MCF 10A (cell line): ENCODE measurements around the gene RAB3IP. TPM values are rescaled to one million over a fixed set of nuclear protein-coding genes. Genes with fewer than 3 reads are reported as not detected.
"Not testable (repeated sequence)": the region's sequence is repeated elsewhere in the genome, so short reads cannot be mapped to it uniquely, and the experiment has no call there.

Source experiments
- BruUV-seq: library from RNA; stranded (reverse); fragments of 400-500 nt; replicated peaks from 2 replicates; lab custom pipeline; 2021; lab: Mats Ljungman, UMichigan
- CTCF ChIA-PET: fragments of 300-600 bp; sonication (Branson Sonifier 250); formaldehyde crosslinking; extraction: SDS; loops from one replicate; lab custom pipeline; 2021; ENCODE audit warnings: antibody characterized with exemption, inconsistent platforms; lab: Yijun Ruan, JAX
- POLR2A ChIA-PET: fragments of 300-600, 350-650 bp; sonication (Branson Sonifier 250); formaldehyde crosslinking; extraction: SDS; loops from one replicate; lab custom pipeline; 2020; ENCODE audit warnings: antibody characterized with exemption, inconsistent platforms; lab: Yijun Ruan, JAX
- DNase-seq: peaks from one replicate; pipeline ENCODE4 v3.0.0-alpha.2; 2018; ENCODE audit not compliant: unreplicated experiment
- H3K27ac Mint-ChIP-seq: one replicate; pipeline ENCODE4 v1.8.0; 2022; ENCODE audit warnings: mild to moderate bottlenecking, low read depth, mixed read lengths; ENCODE audit not compliant: unreplicated experiment
- H3K27me3 Mint-ChIP-seq: one replicate; pipeline ENCODE4 v1.8.0; 2022; ENCODE audit warnings: mixed read lengths; ENCODE audit not compliant: insufficient read depth, unreplicated experiment
- H3K36me3 Mint-ChIP-seq: one replicate; pipeline ENCODE4 v1.8.0; 2022; ENCODE audit warnings: mild to moderate bottlenecking, moderate library complexity, mixed read lengths; ENCODE audit not compliant: insufficient read depth, unreplicated experiment
- H3K4me1 Mint-ChIP-seq: one replicate; pipeline ENCODE4 v1.8.0; 2022; ENCODE audit warnings: mixed read lengths; ENCODE audit not compliant: insufficient read depth, unreplicated experiment
- H3K4me3 Mint-ChIP-seq: one replicate; pipeline ENCODE4 v1.8.0; 2022; ENCODE audit warnings: mild to moderate bottlenecking, moderate library complexity, mixed read lengths; ENCODE audit not compliant: unreplicated experiment
- H3K9me3 Mint-ChIP-seq: one replicate; pipeline ENCODE4 v1.8.0; 2022; ENCODE audit warnings: mixed read lengths; ENCODE audit not compliant: unreplicated experiment
- intact Hi-C: fragments of 100-400 bp; cut with micrococcal nuclease; formaldehyde crosslinking; loops from 2 replicates; pipeline ENCODE4 v1.14.1; 2022
- total RNA-seq: library from RNA; stranded (reverse); gene quantifications from 2 replicates; pipeline ENCODE4 v1.2.3, GENCODE V29; 2022
- TF ChIP-seq, protein P1 (sequence below): fragments of 200-600 bp; IDR thresholded peaks from one replicate; pipeline ENCODE4 v1.8.0; 2022; ENCODE audit warnings: antibody characterized with exemption, mild to moderate bottlenecking; ENCODE audit not compliant: unreplicated experiment

RAB3IP gene
- total RNA-seq, 1 experiment from 2014 or later, result 31.5 TPM

DNA sequence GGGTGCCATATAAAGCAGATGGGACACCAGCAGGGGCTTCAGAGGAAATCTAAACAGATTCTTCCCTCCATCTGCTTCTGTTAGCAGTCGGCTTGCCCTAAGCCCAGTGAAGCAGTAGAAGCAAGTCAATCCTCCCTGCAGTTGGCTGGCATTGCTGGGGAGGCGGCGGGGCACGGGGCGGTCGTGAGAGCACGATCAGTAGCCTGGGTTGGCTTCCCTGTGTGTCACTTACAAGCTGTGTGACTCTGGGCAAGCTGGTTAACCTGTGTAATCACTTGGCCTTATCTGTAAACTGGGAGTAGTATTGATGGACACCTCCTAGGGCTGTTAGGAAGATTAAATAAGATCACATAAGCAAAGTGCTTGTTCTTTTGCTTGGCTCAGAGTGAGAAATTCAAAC, 105.8 kb downstream of the RAB3IP start:
- POLR2A ChIA-PET, result no interaction called here
- Mint-ChIP-seq H3K27me3 (no peaks in the 10 kb centered on the region), H3K4me3 (no peak overlapping the region), H3K36me3 (no peaks in the 10 kb centered on the region), H3K9me3 (no peaks in the 10 kb centered on the region), H3K4me1 (no peaks in the 10 kb centered on the region), H3K27ac (no peak overlapping the region)
- CTCF ChIA-PET, result no interaction called here
- no TSS peak for BruUV-seq
- TF ChIP-seq, protein P1, sequence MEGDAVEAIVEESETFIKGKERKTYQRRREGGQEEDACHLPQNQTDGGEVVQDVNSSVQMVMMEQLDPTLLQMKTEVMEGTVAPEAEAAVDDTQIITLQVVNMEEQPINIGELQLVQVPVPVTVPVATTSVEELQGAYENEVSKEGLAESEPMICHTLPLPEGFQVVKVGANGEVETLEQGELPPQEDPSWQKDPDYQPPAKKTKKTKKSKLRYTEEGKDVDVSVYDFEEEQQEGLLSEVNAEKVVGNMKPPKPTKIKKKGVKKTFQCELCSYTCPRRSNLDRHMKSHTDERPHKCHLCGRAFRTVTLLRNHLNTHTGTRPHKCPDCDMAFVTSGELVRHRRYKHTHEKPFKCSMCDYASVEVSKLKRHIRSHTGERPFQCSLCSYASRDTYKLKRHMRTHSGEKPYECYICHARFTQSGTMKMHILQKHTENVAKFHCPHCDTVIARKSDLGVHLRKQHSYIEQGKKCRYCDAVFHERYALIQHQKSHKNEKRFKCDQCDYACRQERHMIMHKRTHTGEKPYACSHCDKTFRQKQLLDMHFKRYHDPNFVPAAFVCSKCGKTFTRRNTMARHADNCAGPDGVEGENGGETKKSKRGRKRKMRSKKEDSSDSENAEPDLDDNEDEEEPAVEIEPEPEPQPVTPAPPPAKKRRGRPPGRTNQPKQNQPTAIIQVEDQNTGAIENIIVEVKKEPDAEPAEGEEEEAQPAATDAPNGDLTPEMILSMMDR, result no peak
- no peak for DNase-seq
- intact Hi-C loops, result no loop called here

DNA sequence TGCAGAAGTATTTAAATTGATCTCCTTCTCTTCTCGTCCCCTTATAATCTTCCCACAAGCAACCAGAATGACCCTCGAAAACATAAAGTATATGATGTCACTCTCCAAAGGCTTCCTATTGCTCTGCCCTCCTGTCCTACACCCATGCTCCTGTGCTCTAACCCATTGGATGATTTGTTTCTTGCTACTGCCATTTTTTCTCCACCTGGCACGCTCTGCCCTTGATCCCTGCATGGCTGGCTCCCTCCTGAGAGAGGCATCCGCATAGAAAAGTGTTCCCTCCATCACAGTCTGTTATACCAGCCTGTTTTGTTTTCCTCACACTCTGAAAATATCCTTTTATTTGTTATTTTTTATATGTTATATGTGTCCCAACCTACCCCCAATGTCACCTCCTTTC, 106.2 kb downstream of the RAB3IP start:
- DNase-seq, result no peak
- Mint-ChIP-seq H3K4me1 (no peaks in the 10 kb centered on the region), H3K36me3 (no peaks in the 10 kb centered on the region), H3K4me3 (no peak overlapping the region), H3K9me3 (no peaks in the 10 kb centered on the region), H3K27me3 (no peaks in the 10 kb centered on the region), H3K27ac (no peak overlapping the region)
- intact Hi-C loops, result no loop called here
- POLR2A ChIA-PET, result no interaction called here
- no TSS peak for BruUV-seq
- TF ChIP-seq, protein P1, result no peak
- CTCF ChIA-PET, result no interaction called here

DNA sequence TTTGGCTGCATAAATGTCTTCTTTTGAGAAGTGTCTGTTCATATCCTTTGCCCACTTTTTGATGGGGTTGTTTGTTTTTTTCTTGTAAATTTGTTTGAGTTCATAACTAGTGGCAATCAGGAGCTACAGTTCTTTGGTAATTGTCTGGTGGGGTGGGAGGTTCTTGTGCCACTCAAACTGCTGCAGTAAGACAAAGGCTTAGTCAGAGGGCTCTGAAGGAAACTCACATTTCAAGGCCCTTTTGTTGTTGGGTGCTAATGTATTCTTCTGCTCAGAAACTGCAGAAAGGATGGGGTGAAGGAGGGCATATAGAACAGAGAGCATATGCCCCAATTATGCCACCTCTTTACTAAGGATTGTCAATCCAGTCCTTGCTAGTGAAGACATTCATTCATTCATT, 108.3 kb downstream of the RAB3IP start:
- TF ChIP-seq, protein P1, result no peak
- Mint-ChIP-seq H3K4me1 (no peaks in the 10 kb centered on the region), H3K4me3 (no peak overlapping the region), H3K27ac (no peak overlapping the region), H3K36me3 (no peaks in the 10 kb centered on the region), H3K9me3 (no peaks in the 10 kb centered on the region), H3K27me3 (no peaks in the 10 kb centered on the region)
- BruUV-seq, result no TSS peak
- CTCF ChIA-PET, result no interaction called here
- intact Hi-C loops, result no loop called here
- DNase-seq, result no peak
- POLR2A ChIA-PET, result no interaction called here

DNA sequence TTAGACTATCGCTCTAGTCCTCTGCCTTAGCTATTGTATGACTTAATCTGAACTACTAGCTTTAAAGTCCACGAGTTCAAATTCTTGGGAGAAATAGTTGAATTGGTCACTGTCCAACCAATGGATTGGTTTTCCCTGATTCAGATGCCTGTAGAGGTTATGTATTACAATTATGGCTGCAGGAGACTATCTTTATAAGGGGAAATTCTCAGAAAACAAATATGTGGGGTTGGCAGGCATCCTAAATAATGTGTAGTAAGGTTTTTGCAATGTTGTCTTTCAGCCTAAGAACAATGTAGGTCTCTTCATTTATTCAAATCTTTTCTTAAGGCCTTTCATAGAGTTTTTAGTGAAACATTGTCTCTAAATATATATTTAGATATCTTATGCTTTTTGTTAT, 113.3 kb downstream of the RAB3IP start:
- intact Hi-C loops, result no loop called here
- Mint-ChIP-seq H3K4me3 (no peak overlapping the region), H3K4me1 (no peaks in the 10 kb centered on the region), H3K27ac (no peak overlapping the region), H3K27me3 (no peaks in the 10 kb centered on the region), H3K9me3 (no peaks in the 10 kb centered on the region), H3K36me3 (no peaks in the 10 kb centered on the region)
- no TSS peak for BruUV-seq
- ChIA-PET POLR2A (no interaction called here), CTCF (interaction anchor here (1.8 kb wide), 1 partner anchor 27 kb away, joined by 3 read pairs; no protein-coding TSS in a partner anchor)
- DNase-seq, result no peak
- TF ChIP-seq, protein P1, result no peak

DNA sequence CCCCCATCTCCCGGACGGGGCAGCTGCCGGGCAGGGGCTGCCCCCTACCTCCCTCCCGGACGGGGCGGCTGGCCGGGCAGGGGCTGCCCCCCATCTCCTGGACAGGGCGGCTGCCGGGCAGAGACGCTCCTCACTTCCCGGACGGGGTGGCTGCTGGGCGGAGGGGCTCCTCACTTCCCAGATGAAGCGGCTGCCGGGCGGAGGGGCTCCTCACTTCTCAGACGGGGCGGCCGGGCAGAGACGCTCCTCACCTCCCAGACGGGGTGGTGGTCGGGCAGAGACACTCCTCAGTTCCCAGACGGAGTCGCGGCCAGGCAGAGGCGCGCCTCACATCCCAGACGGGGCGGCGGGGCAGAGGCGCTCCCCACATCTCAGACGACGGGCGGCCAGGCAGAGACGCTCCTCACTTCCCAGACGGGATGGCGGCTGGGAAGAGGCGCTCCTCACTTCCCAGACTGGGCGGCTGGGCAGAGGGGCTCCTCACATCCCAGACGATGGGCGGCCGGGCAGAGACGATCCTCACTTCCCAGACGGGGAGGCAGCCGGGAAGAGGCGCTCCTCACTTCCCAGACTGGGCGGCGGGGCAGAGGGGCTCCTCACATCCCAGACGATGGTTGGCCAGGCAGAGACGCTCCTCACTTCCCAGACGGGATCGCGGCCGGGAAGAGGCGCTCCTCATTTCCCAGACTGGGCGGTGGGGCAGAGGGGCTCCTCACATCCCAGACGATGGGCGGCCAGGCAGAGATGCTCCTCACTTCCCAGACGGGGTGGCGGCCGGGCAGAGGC, 114.7 kb downstream of the RAB3IP start:
- not testable (repeated sequence) for BruUV-seq

More for the DNA sequence above, 114.7 kb downstream of the RAB3IP start:
- H3K36me3 Mint-ChIP-seq, H3K9me3 Mint-ChIP-seq, H3K27me3 Mint-ChIP-seq, H3K4me1 Mint-ChIP-seq, CTCF ChIA-PET, DNase-seq, intact Hi-C loops, H3K27ac Mint-ChIP-seq, H3K4me3 Mint-ChIP-seq, POLR2A ChIA-PET: not testable (repeated sequence)
